Spleen (tissue), 7 donors: ENCODE results near the gene RNF167.
"Not testable (repeated sequence)": the region's sequence is repeated elsewhere in the genome, so short reads cannot be mapped to it uniquely, and the experiment has no call there.

Experiments
- POLR2A ChIP-seq, 3 donors: fragments of 450-650 bp; IDR thresholded peaks; one replicate each; pipeline ENCODE4 v1.5.1; 2017; ENCODE audit warnings: antibody characterized with exemption in 3 of 3, mild to moderate bottlenecking in 1 of 3
- POLR2AphosphoS5 ChIP-seq, 3 donors: sonication (generic); formaldehyde crosslinking; IDR thresholded peaks; one replicate each; pipeline ENCODE4 v1.5.1; 2017; ENCODE audit warnings: antibody characterized with exemption in 3 of 3
- TF ChIP-seq, protein P1 (sequence below), 11 experiments: fragments of 200-600 bp in 7 of 11; fragments of 450-650 bp in 4 of 11; sonication (generic) in 4 of 11; IDR thresholded peaks in 8 of 11; conservative IDR thresholded peaks in 3 of 11; 1 replicate in 7 of 11; 2 replicates in 4 of 11; pipeline versions ENCODE4 v1.4.0 to v1.8.0; 2016 to 2021; ENCODE audit warnings: antibody characterized with exemption in 11 of 11, inconsistent platforms in 4 of 11, mild to moderate bottlenecking in 1 of 11
- donor health status: DM: no; HTN: no; CAD: no; lungs with moderate emphysema.
- donor health status: DM: no; HTN: no; CAD: no.
- donor health status: DM: no; HTN: no; CAD: no.

- not testable (repeated sequence) for TF ChIP-seq POLR2A, POLR2AphosphoS5 (IDR thresholded peaks at IDR 0.05)
- TF ChIP-seq, protein P1, sequence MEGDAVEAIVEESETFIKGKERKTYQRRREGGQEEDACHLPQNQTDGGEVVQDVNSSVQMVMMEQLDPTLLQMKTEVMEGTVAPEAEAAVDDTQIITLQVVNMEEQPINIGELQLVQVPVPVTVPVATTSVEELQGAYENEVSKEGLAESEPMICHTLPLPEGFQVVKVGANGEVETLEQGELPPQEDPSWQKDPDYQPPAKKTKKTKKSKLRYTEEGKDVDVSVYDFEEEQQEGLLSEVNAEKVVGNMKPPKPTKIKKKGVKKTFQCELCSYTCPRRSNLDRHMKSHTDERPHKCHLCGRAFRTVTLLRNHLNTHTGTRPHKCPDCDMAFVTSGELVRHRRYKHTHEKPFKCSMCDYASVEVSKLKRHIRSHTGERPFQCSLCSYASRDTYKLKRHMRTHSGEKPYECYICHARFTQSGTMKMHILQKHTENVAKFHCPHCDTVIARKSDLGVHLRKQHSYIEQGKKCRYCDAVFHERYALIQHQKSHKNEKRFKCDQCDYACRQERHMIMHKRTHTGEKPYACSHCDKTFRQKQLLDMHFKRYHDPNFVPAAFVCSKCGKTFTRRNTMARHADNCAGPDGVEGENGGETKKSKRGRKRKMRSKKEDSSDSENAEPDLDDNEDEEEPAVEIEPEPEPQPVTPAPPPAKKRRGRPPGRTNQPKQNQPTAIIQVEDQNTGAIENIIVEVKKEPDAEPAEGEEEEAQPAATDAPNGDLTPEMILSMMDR (IDR thresholded peaks at IDR 0.05 in 8 of 11, conservative IDR thresholded peaks at IDR 0.05 in 3 of 11), result not testable (repeated sequence)
Observed at GRCh38 chr17:4914551-4914950, 25.5 kb upstream of the RNF167 start.
